ENCODE measurements around the gene PAX8. TPM values are rescaled to one million over a fixed set of nuclear protein-coding genes. Genes with fewer than 3 reads are reported as not detected.

The PAX8 gene
- total and polyA plus RNA-seq, 2 experiments from 2014 or later, result 0.21 to 0.32 TPM

- TF ChIP-seq CTCF (conservative IDR thresholded peaks at IDR 0.05; ENCODE audit: low read depth in 2 of 2) (no peak), ZNF331 (CRISPR knock-in tag; IDR thresholded peaks at IDR 0.05; ENCODE audit: low read depth) (no peak), ZNF462 (CRISPR knock-in tag; IDR thresholded peaks at IDR 0.05) (no peak)
Measured at GRCh38 chr2:113195923-113196501, 82.7 kb downstream of the PAX8 start (continued).

GRCh38 chr2:113192459-113193100 is 86.1 kb downstream of the PAX8 start:
- H3K27ac ChIP-seq (ENCODE audit: low read depth), result no peak overlapping the region
- no peak overlapping the region for H2AFZ ChIP-seq
- Mint-ChIP-seq H3K27ac (no peak overlapping the region), H3K27me3 (ENCODE audit: insufficient read depth, low read depth, poor library complexity) (peaks cover 1% of the 10 kb centered on the region), H3K36me3 (ENCODE audit: low read depth) (no peaks in the 10 kb centered on the region), H3K4me1 (peaks cover 9% of the 10 kb centered on the region), H3K9me3 (no peaks in the 10 kb centered on the region), H3K4me3 (no peak overlapping the region)
- no peak overlapping the region for H3K4me3 ChIP-seq
- H3K27me3 ChIP-seq (ENCODE audit: insufficient read depth), result no peaks in the 10 kb centered on the region
- no peaks in the 10 kb centered on the region for H3K79me2 ChIP-seq (replicated peaks; ENCODE audit: insufficient read depth)
- peak; percentile 97 for ATAC-seq
- no peaks in the 10 kb centered on the region for H3F3A ChIP-seq (replicated peaks; ENCODE audit: low read depth)
- 0 out of 2 replicates have a peak, but pooled peaks cover 3% of the 10 kb centered on the region for H3K4me1 ChIP-seq (ENCODE audit: insufficient read depth)
- no peak overlapping the region for H3K4me2 ChIP-seq
- no peaks in the 10 kb centered on the region for H4K20me1 ChIP-seq (replicated peaks; ENCODE audit: insufficient read depth)
- TF ChIP-seq CREB1 (CRISPR knock-in tag; IDR thresholded peaks at IDR 0.05; ENCODE audit: low read depth) (no peak), EZH2 (IDR thresholded peaks at IDR 0.05; ENCODE audit: low read depth, unreplicated experiment) (no peak), CTCF (conservative IDR thresholded peaks at IDR 0.05; ENCODE audit: low read depth in 2 of 2) (peak; percentile 33 to 76; a peak in 3 of 4 replicates), ZNF331 (CRISPR knock-in tag; IDR thresholded peaks at IDR 0.05; ENCODE audit: low read depth) (no peak), EZH2phosphoT487 (IDR thresholded peaks at IDR 0.05; ENCODE audit: unreplicated experiment) (no peak), ZNF114 (CRISPR knock-in tag; IDR thresholded peaks at IDR 0.05) (no peak)
- peak; percentile 54 for DNase-seq (ENCODE audit: low spot score)
- no peaks in the 10 kb centered on the region for H3K9me2 ChIP-seq (ENCODE audit: insufficient read depth)
- H3K36me3 ChIP-seq (ENCODE audit: insufficient read depth), result no peaks in the 10 kb centered on the region

All from GM23338 (cell line).